Head of caudate nucleus (tissue), 42 donors: Measurements from ENCODE around the gene AVL9.
"Not testable (repeated sequence)": the region's sequence is repeated elsewhere in the genome, so short reads cannot be mapped to it uniquely, and the experiment has no call there.

Source experiments
- DNase-seq, 42 donors: peaks; one replicate each; pipeline versions ENCODE4 v3.0.0 to v3.0.0-alpha.2; 2020 to 2021; ENCODE audit warnings: mixed read lengths in 7 of 42
- intact Hi-C: fragments of 100-400 bp; cut with DNase I; formaldehyde crosslinking; loops from one replicate; pipeline ENCODE4 v1.15.0; 2022

Gene AVL9

GRCh38 chr7:32490127-32490796 is 5.0 kb upstream of the AVL9 start, which contains the start of gene LSM5:
Gene LSM5, minus strand, starts transcription at chr7:32490380. Its CDS starts 15 bp downstream, at chr7:32490365.
- intact Hi-C loops, result no loop called here
- peak; percentile 83 to 96 (median 91) for DNase-seq

- intact Hi-C loops, result no loop called here
- DNase-seq, result no peak
Measured at GRCh38 chr7:32494946-32495297, 367 bp upstream of the AVL9 start.

- intact Hi-C loops, result no loop called here
- DNase-seq, result no peak
Measured at GRCh38 chr7:32496052-32496813, 944 bp downstream of the AVL9 start.

- intact Hi-C loops, result not testable (repeated sequence)
Measured at GRCh38 chr7:32499755-32500154, 4.5 kb downstream of the AVL9 start.

GRCh38 chr7:32500216-32500615 is 4.9 kb downstream of the AVL9 start:
- DNase-seq, intact Hi-C loops: not testable (repeated sequence)

More at GRCh38 chr7:32499755-32500154, 4.5 kb downstream of the AVL9 start:
- not testable (repeated sequence) for DNase-seq

- intact Hi-C loops, result no loop called here
- DNase-seq, result peak in 5 of 42 donors; percentile 12 to 47 (median 17)
Measured at GRCh38 chr7:32500922-32501341, 5.6 kb downstream of the AVL9 start.

- intact Hi-C loops, result no loop called here
- peak in 1 of 42 donors; percentile 14 for DNase-seq
Measured at GRCh38 chr7:32501522-32501921, 6.2 kb downstream of the AVL9 start.

- no peak for DNase-seq
Measured at GRCh38 chr7:32502728-32503127, 7.4 kb downstream of the AVL9 start.

GRCh38 chr7:32506266-32507054 is 11.2 kb downstream of the AVL9 start:
- intact Hi-C loops, result no loop called here
- DNase-seq, result no peak

More at GRCh38 chr7:32502728-32503127, 7.4 kb downstream of the AVL9 start:
- intact Hi-C loops, result no loop called here

- no peak for DNase-seq
- intact Hi-C loops, result no loop called here
Measured at GRCh38 chr7:32507414-32507813, 12.1 kb downstream of the AVL9 start.

GRCh38 chr7:32511791-32512190 is 16.5 kb downstream of the AVL9 start:
- intact Hi-C loops, result no loop called here
- no peak for DNase-seq

- intact Hi-C loops, result no loop called here
- DNase-seq, result no peak
Measured at GRCh38 chr7:32513210-32513609, 17.9 kb downstream of the AVL9 start.

- DNase-seq, result no peak
- intact Hi-C loops, result no loop called here
Measured at GRCh38 chr7:32515890-32516550, 20.7 kb downstream of the AVL9 start.

- intact Hi-C loops, result no loop called here
- no peak for DNase-seq
Measured at GRCh38 chr7:32516551-32517100, 21.3 kb downstream of the AVL9 start.

GRCh38 chr7:32518534-32519140 is 23.3 kb downstream of the AVL9 start:
- intact Hi-C loops, result no loop called here
- DNase-seq, result no peak

GRCh38 chr7:32519763-32520162 is 24.5 kb downstream of the AVL9 start:
- no peak for DNase-seq
- intact Hi-C loops, result no loop called here

GRCh38 chr7:32522746-32523530 is 27.6 kb downstream of the AVL9 start:
- intact Hi-C loops, result no loop called here
- no peak for DNase-seq

- intact Hi-C loops, result no loop called here
- DNase-seq, result no peak
Measured at GRCh38 chr7:32524631-32525030, 29.3 kb downstream of the AVL9 start.
